NCI-H526 treated with DMSO at 0.1 percent for 48 hours (cell line): ENCODE results near the gene PPM1H.

Experiments used
- DNase-seq: peaks from one replicate; lab custom pipeline; 2025; lab: John Stamatoyannopoulos, UW

The PPM1H gene

DNA sequence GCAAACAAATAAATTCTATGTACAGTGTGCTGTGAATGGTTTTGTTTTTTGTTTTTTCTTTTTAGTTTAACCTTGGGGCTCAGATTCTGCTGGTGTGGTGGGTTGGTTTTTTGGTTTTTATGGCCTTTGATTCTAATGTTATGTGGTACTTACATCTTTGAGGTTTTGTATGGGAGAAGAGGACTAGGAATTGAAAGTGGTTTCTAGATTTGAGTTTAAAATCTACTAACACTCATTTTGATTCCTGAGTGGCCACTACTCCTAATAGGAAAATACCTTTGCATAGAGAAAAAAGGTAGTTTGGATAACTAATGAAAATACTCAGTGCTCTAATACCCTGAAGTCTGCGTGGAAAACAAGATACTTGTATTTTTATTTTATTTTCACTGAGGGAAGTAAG lies 330.6 kb downstream of the PPM1H start:
- DNase-seq = no peak

DNA sequence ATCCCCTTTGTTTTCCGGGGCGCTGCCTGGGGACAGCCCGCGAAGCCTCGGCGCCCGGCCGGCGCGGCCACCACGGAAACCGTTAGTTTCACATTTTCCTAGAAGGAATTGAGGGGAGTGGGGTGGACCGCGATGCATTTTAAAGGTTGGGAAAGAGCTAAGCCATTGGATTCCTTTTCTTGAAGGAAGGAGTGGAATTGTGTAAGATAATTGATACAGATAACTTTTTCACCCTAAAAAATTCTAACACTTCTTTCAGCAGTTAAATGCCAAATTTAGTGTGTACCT lies 331.2 kb downstream of the PPM1H start:
- DNase-seq = no peak

DNA sequence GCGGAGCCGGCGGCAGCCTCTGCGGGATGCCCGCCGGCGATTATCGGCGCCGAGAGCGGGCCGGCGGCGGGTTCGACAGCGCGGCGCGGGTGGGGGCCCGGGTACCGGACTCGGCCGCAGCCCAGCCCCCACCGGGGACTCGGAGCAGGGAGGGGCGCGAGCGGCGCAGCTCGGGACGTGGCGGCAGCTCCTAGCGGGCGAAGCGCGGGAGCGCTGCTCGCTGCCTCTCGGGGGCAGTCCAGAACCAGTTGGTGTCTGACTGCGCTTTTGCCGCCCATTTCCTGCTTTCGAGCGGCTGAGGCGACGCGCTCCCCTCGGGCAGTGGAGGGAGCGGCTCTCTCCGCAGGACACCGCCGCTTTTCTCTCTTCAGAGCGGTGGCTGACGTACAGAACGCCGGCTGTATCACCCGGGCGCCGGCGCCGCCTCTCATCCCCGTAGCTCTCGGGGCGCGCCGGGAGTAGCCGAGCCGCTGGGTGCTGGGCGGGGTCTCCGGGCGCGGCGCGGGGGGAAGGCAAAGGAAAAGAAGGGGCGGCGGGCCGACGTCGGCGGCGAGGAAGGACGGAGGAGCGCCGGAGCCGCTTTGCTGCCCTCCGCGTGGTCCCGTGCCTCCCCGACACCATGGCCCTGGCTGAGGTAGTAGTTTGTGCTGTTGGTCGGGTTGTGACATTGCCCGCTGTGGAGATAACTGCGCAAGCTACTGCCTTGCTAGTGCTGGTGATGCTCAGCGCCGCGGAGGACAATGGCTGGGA lies 331.7 kb downstream of the PPM1H start:
- DNase-seq = peak; percentile 81

DNA sequence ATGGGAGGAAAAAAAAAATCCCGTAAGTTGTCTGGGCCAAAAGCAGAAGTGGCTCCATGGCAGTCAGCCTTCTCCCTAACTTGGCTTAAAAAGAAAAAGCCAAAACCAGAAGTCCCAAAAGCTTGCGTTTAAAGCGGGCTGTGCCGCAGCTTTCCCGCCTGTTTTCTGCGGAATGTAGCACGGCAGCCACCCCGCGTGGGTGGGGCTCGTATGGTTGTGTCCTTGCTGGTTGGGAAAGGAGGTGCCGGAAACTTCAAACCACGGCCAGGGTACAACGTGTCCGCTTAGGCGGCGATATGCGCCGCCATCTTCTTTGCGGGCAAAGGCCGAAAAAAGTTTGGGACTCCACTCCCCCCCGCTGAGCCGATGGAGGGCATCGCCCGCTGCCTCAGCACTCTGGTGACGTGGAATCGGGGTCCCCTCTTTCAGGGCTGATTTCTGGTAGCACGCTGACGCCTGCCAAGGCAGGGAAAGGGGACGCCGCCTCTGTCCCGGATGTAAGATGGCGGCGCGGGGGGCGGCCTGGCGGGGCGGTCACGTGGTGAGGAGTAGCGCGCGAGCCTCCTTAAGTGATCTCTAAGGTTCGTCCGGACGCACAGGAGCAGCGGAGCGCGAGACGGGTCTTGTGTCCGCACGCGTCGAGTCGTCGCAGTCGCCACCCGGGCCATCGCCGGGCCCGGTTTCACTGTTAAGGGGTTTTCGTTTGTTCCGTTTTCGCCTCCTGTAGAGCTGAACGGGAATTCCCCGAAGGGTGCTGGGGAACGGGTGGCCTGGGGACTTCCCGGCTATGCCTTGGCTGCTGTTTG lies 332.5 kb downstream of the PPM1H start:
- peak; percentile 85 for DNase-seq

DNA sequence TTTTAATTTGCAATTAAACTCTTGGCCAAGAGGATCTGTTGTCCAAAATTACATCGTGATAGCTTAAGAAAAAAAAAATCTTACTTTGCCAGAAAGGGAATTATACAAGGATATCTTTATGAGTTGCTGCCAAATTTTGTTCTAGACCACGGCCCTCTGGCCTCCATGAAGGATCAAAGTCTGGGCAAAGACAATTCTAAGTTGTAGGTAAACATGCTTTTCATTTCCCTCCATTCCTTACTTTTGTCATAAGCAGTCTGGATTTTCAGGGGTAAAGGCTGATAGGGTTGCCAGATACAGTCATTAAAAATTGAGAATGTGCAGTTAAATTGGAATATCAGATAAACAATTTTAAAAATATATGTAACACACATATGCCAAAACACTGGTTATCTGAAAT lies 333.2 kb downstream of the PPM1H start:
- no peak for DNase-seq

DNA sequence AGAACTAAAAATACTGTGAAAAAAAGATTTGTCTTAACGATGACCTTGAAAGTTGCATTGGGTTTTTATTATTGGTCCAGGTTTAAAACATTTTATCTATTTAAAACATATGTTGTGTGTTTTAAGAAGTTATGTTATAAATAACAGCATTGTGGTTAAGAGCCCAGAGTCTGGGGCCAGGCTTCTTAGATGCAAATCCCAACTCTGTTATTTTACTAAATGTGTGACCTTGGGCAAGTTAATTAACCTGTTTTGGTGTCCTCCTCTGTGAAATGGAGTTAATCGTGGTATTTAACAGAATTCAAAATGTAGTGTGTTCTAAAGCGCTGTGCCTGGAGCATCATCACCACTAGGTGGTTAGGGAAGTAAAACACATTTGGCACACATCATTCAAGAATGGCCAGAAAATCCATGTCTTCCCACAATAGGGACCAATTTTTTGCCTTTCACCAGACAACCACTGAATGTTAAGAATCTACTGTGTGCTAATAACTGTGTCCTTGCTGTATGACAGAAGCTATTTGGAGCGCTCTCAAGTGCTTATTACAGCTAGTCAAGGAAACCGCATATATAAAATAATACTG lies 335.0 kb downstream of the PPM1H start:
- DNase-seq = no peak

DNA sequence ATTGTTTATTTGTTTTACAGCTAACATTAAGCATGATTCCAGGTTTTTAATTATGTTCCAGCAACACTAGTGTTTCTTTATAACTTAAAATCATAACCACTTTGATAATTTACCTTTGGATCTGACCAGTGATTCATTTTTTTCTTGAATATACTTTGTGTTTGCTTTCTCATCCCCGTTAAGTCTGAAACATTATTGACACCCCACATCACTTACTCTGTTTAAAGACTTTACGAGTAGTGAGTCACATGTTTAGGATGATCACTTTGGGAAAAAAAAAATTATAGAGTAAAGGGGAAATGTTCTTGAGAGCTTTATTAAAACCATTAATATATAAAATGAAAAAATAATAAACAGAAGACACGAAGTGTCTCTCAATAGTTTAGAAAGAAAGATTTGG lies 336.1 kb downstream of the PPM1H start:
- no peak for DNase-seq

DNA sequence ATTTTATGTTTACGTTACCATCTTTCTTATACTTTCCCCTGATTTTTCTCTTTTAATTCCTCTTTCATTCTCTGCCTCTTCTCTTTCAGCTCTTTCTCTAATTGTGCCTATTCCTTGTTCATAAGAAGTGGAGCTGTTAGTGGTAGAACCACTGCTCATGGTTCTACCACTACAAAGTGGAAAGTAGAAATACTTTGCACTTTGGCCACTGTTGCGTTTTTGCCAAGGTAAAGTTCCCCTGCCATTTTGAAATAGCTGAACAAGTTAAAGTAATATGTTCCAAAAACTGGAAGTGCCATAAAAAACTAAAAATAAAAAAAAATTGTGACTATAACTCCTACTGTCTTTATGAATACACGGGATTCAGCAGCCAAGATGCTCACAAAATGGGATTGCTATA lies 337.7 kb downstream of the PPM1H start:
- no peak for DNase-seq
